ENCODE results near the gene CADPS.

CADPS gene

GRCh38 chr3:62413687-62414086, 461.5 kb downstream of the CADPS start:
- no peak for FAIRE-seq

GRCh38 chr3:62406945-62407344, 468.3 kb downstream of the CADPS start:
- no peak for FAIRE-seq

More at GRCh38 chr3:62413687-62414086, 461.5 kb downstream of the CADPS start:
- no peak for DNase-seq (ENCODE audit: extremely low spot score, insufficient read length, low read depth)

GRCh38 chr3:62405566-62405965, 469.6 kb downstream of the CADPS start:
- no peak for DNase-seq (ENCODE audit: extremely low spot score, insufficient read length, low read depth)
- FAIRE-seq, result no peak

More at GRCh38 chr3:62406945-62407344, 468.3 kb downstream of the CADPS start:
- DNase-seq (ENCODE audit: extremely low spot score, insufficient read length, low read depth), result no peak

GRCh38 chr3:62405135-62405534, 470.1 kb downstream of the CADPS start:
- FAIRE-seq (no peak), DNase-seq (ENCODE audit: extremely low spot score, insufficient read length, low read depth) (no peak)

- FAIRE-seq (no peak), DNase-seq (ENCODE audit: extremely low spot score, insufficient read length, low read depth) (no peak)
Observed at GRCh38 chr3:62404321-62404720, 470.9 kb downstream of the CADPS start.

- FAIRE-seq, result no peak
- DNase-seq (ENCODE audit: extremely low spot score, insufficient read length, low read depth), result no peak
Observed at GRCh38 chr3:62403765-62404164, 471.5 kb downstream of the CADPS start.

- no peak for FAIRE-seq
- no peak for DNase-seq (ENCODE audit: extremely low spot score, insufficient read length, low read depth)
Observed at GRCh38 chr3:62392626-62393292, 482.5 kb downstream of the CADPS start.

GRCh38 chr3:62387251-62387650, 488.0 kb downstream of the CADPS start:
- DNase-seq (ENCODE audit: extremely low spot score, insufficient read length, low read depth), result no peak
- FAIRE-seq, result no peak

- FAIRE-seq, result no peak
- no peak for DNase-seq (ENCODE audit: extremely low spot score, insufficient read length, low read depth)
Observed at GRCh38 chr3:62379321-62379798, 495.9 kb downstream of the CADPS start.

GRCh38 chr3:62378921-62379320, 496.3 kb downstream of the CADPS start:
- FAIRE-seq (no peak), DNase-seq (ENCODE audit: extremely low spot score, insufficient read length, low read depth) (no peak)

GRCh38 chr3:62378311-62378789, 496.9 kb downstream of the CADPS start:
- DNase-seq (ENCODE audit: extremely low spot score, insufficient read length, low read depth), result no peak

GRCh38 chr3:62376906-62377877, 498.0 kb downstream of the CADPS start:
- FAIRE-seq, result no peak

More at GRCh38 chr3:62378311-62378789, 496.9 kb downstream of the CADPS start:
- FAIRE-seq, result no peak

GRCh38 chr3:62376454-62376720, 498.8 kb downstream of the CADPS start:
- no peak for FAIRE-seq
- DNase-seq (ENCODE audit: extremely low spot score, insufficient read length, low read depth), result no peak

More at GRCh38 chr3:62376906-62377877, 498.0 kb downstream of the CADPS start:
- no peak for DNase-seq (ENCODE audit: extremely low spot score, insufficient read length, low read depth)

- FAIRE-seq, result no peak
- DNase-seq (ENCODE audit: extremely low spot score, insufficient read length, low read depth), result no peak
Observed at GRCh38 chr3:62375655-62376453, 499.4 kb downstream of the CADPS start.

- DNase-seq (ENCODE audit: extremely low spot score, insufficient read length, low read depth) (no peak), FAIRE-seq (no peak)
Observed at GRCh38 chr3:62374341-62375218, 500.6 kb downstream of the CADPS start.

GRCh38 chr3:62373714-62374333, 501.4 kb downstream of the CADPS start:
- DNase-seq (ENCODE audit: extremely low spot score, insufficient read length, low read depth), result no peak
- FAIRE-seq, result no peak

GRCh38 chr3:62373215-62373614, 502.0 kb downstream of the CADPS start, which contains the start of gene FEZF2:
FEZF2 (minus strand) TSS chr3:62373550; CDS start chr3:62372868, 682 bp downstream.
- FAIRE-seq (no peak), DNase-seq (ENCODE audit: extremely low spot score, insufficient read length, low read depth) (no peak)

- no peak for DNase-seq (ENCODE audit: extremely low spot score, insufficient read length, low read depth)
- FAIRE-seq, result no peak
Observed at GRCh38 chr3:62372621-62373041, 502.6 kb downstream of the CADPS start.

Data from GM18507 (cell line).